ENCODE data around the gene CTSO.

GRCh38 chr4:155974476-155974749, 20.7 kb upstream of the CTSO start:
- TF ChIP-seq CTCF (conservative IDR thresholded peaks at IDR 0.05; ENCODE audit: low read depth, low read length) (no peak), EZH2 (IDR thresholded peaks at IDR 0.05; ENCODE audit: low read length, unreplicated experiment) (no peak), EZH2phosphoT487 (IDR thresholded peaks at IDR 0.05; ENCODE audit: borderline replicate concordance, low read length) (no peak)

Data from PC-3 (cell line).